ENCODE data around the gene MKNK1.

MKNK1 gene

GRCh38 chr1:46521414-46521813 is 82.7 kb downstream of the MKNK1 start:
- POLR2A ChIA-PET, result interaction anchor here (0.6 kb wide), 2 partner anchors 13 to 21 kb away, joined by 3 read pairs; no protein-coding TSS in a partner anchor
- no peak overlapping the region for H3K4me3 ChIP-seq (ENCODE audit: low read depth, low read length)
- TF ChIP-seq ZNF433 (tag by site-specific recombination; IDR thresholded peaks at IDR 0.05; ENCODE audit: low read depth) (no peak), ZNF701 (tag by site-specific recombination; IDR thresholded peaks at IDR 0.05) (no peak), ZNF366 (tag by site-specific recombination; conservative IDR thresholded peaks at IDR 0.05) (no peak), ZBTB44 (tag by site-specific recombination; IDR thresholded peaks at IDR 0.05) (no peak), ZNF837 (tag by site-specific recombination; IDR thresholded peaks at IDR 0.05) (no peak), ZNF24 (tag by site-specific recombination; IDR thresholded peaks at IDR 0.05) (no peak), PRDM6 (tag by site-specific recombination; IDR thresholded peaks at IDR 0.05) (no peak), ZFP37 (tag by site-specific recombination; IDR thresholded peaks at IDR 0.05) (no peak), KLF10 (tag by site-specific recombination; IDR thresholded peaks at IDR 0.05) (no peak), SETDB1 (IDR thresholded peaks at IDR 0.05; ENCODE audit: insufficient read length, low read length) (no peak), ZNF416 (tag by site-specific recombination; IDR thresholded peaks at IDR 0.05) (no peak), ZNF530 (tag by site-specific recombination; IDR thresholded peaks at IDR 0.05; ENCODE audit: low read depth) (no peak), ZNF76 (tag by site-specific recombination; IDR thresholded peaks at IDR 0.05; ENCODE audit: borderline replicate concordance, low read depth) (no peak), ZNF785 (tag by site-specific recombination; IDR thresholded peaks at IDR 0.05) (no peak)
- no peak overlapping the region for H3K27ac ChIP-seq (ENCODE audit: extremely low read depth, low read depth, low read length)
- H3K4me1 ChIP-seq (ENCODE audit: control insufficient read depth, insufficient read depth, low read length), result peaks cover 5% of the 10 kb centered on the region; the same call in 1 of the 2 replicates
- CTCF ChIA-PET, result interaction anchor here (0.8 to 9.0 kb wide), 9 partner anchors 8 to 205 kb away, joined by 3 to 56 read pairs (median 7); a partner anchor contains a TSS
- no peaks in the 10 kb centered on the region for H3K36me3 ChIP-seq (ENCODE audit: control insufficient read depth in 2 of 2, insufficient read depth in 1 of 2, low read length in 2 of 2)
- no peaks in the 10 kb centered on the region for H3K9me3 ChIP-seq (ENCODE audit: control insufficient read depth, insufficient read depth, low read depth, low read length)

- Histone ChIP-seq H3K9me3 (ENCODE audit: control insufficient read depth, insufficient read depth, low read depth, low read length) (no peaks in the 10 kb centered on the region), H3K27ac (ENCODE audit: extremely low read depth, low read depth, low read length) (no peak overlapping the region), H3K4me1 (ENCODE audit: control insufficient read depth, insufficient read depth, low read length) (peaks cover 5% of the 10 kb centered on the region; the same call in 1 of the 2 replicates), H3K4me3 (ENCODE audit: low read depth, low read length) (no peak overlapping the region), H3K36me3 (ENCODE audit: control insufficient read depth in 2 of 2, insufficient read depth in 1 of 2, low read length in 2 of 2) (no peaks in the 10 kb centered on the region)
- ChIA-PET CTCF (interaction anchor here (1.1 to 9.0 kb wide), 7 partner anchors 7 to 78 kb away, joined by 5 to 56 read pairs (median 19); a partner anchor contains a TSS), POLR2A (no interaction called here)
- no peak for TF ChIP-seq ZNF513 (tag by site-specific recombination; IDR thresholded peaks at IDR 0.05)
- peak; percentile 75 for TF ChIP-seq PATZ1 (tag by site-specific recombination; IDR thresholded peaks at IDR 0.05)
- no peak for TF ChIP-seq MZF1 (tag by site-specific recombination; IDR thresholded peaks at IDR 0.05; ENCODE audit: borderline replicate concordance)
- TF ChIP-seq YY2 (tag by site-specific recombination; IDR thresholded peaks at IDR 0.05), result no peak
- TF ChIP-seq ZBTB17 (tag by site-specific recombination; IDR thresholded peaks at IDR 0.05), result no peak
- TF ChIP-seq ZNF155 (tag by site-specific recombination; IDR thresholded peaks at IDR 0.05), result no peak
- TF ChIP-seq ZFP41 (tag by site-specific recombination; IDR thresholded peaks at IDR 0.05; ENCODE audit: borderline replicate concordance), result no peak
- peak; percentile 40 for TF ChIP-seq GLIS2 (tag by site-specific recombination; IDR thresholded peaks at IDR 0.05)
- TF ChIP-seq ZNF521 (tag by site-specific recombination; IDR thresholded peaks at IDR 0.05), result no peak
- TF ChIP-seq ZNF266 (tag by site-specific recombination; IDR thresholded peaks at IDR 0.05; ENCODE audit: low read depth), result no peak
- peak; percentile 47 for TF ChIP-seq ZIC2 (tag by site-specific recombination; IDR thresholded peaks at IDR 0.05)
- TF ChIP-seq ZNF544 (tag by site-specific recombination; IDR thresholded peaks at IDR 0.05), result no peak
- TF ChIP-seq ZFHX2 (tag by site-specific recombination; conservative IDR thresholded peaks at IDR 0.05), result peak; percentile 98
- TF ChIP-seq ZNF677 (tag by site-specific recombination; IDR thresholded peaks at IDR 0.05), result no peak
- TF ChIP-seq ZNF354C (tag by site-specific recombination; IDR thresholded peaks at IDR 0.05; ENCODE audit: borderline replicate concordance, low read depth), result no peak
Observed at GRCh38 chr1:46520063-46520911, 83.8 kb downstream of the MKNK1 start.

Data from HEK293 (cell line).